HEK293 (cell line): Measurements from ENCODE around the gene ADAM17.
A peak's percentile ranks its signal among the peaks of the same experiment; 100 is the strongest.
"Not testable (repeated sequence)": the region's sequence is repeated elsewhere in the genome, so short reads cannot be mapped to it uniquely, and the experiment has no call there.

ENCODE experiments used
- CTCF ChIA-PET: fragments of 350-600 bp; formaldehyde crosslinking; extraction: SDS; loops from one replicate; lab custom pipeline; 2021; ENCODE audit warnings: antibody characterized with exemption; lab: Yijun Ruan, JAX
- POLR2A ChIA-PET: fragments of 300-600 bp; formaldehyde crosslinking; extraction: SDS; loops from one replicate; lab custom pipeline; 2020; ENCODE audit warnings: antibody characterized with exemption, inconsistent platforms; lab: Yijun Ruan, JAX
- H3K27ac ChIP-seq: fragments of 200-500 bp; sonication (Bioruptor generic); 2 replicates; pipeline ENCODE4 v1.5.1; 2014; ENCODE audit warnings: low read depth, low read length, control low read depth, inconsistent platforms; ENCODE audit errors: extremely low read depth
- H3K36me3 ChIP-seq, 2 experiments: fragments of 200-500 bp in 1 of 2; sonication (Bioruptor generic) in 1 of 2; 1 replicate in 1 of 2; 2 replicates in 1 of 2; pipeline ENCODE4 v1.5.1; 2014 to 2017; ENCODE audit warnings: inconsistent platforms in 2 of 2, low read length in 2 of 2; ENCODE audit not compliant: control insufficient read depth in 2 of 2, insufficient read depth in 1 of 2
- H3K4me1 ChIP-seq: fragments of 200-500 bp; sonication (Bioruptor generic); 2 replicates; pipeline ENCODE4 v1.5.1; 2014; ENCODE audit warnings: mild to moderate bottlenecking, low read length, inconsistent platforms; ENCODE audit not compliant: control insufficient read depth, insufficient read depth
- H3K4me3 ChIP-seq: 2 replicates; pipeline ENCODE4 v1.5.1; 2011; ENCODE audit warnings: low read depth, mild to moderate bottlenecking, control low read depth, low read length, moderate library complexity
- H3K9me3 ChIP-seq: fragments of 200-500 bp; sonication (Bioruptor generic); 2 replicates; pipeline ENCODE4 v1.5.1; 2014; ENCODE audit warnings: low read depth, low read length, inconsistent platforms; ENCODE audit not compliant: control insufficient read depth, insufficient read depth
- PRDM1 ChIP-seq: fragments of 450-650 bp; formaldehyde crosslinking; IDR thresholded peaks from 2 replicates; pipeline ENCODE4; 2016; ENCODE audit warnings: missing biosample characterization, missing genetic modification characterization
- SCRT1 ChIP-seq: fragments of 450-650 bp; formaldehyde crosslinking; IDR thresholded peaks from 2 replicates; pipeline ENCODE4 v1.5.1; 2016; ENCODE audit warnings: missing biosample characterization, missing genetic modification characterization, borderline replicate concordance
- SP3 ChIP-seq: fragments of 450-650 bp; formaldehyde crosslinking; IDR thresholded peaks from 2 replicates; pipeline ENCODE4 v1.5.1; 2016; ENCODE audit warnings: missing biosample characterization, missing genetic modification characterization
- ZBTB21 ChIP-seq: fragments of 450-650 bp; formaldehyde crosslinking; IDR thresholded peaks from 2 replicates; pipeline ENCODE4 v1.5.1; 2017; ENCODE audit warnings: missing biosample characterization, missing genetic modification characterization
- ZNF121 ChIP-seq: fragments of 450-650 bp; formaldehyde crosslinking; IDR thresholded peaks from 2 replicates; pipeline ENCODE4 v1.5.1; 2016; ENCODE audit warnings: missing biosample characterization, missing genetic modification characterization
- ZNF132 ChIP-seq: fragments of 450-650 bp; formaldehyde crosslinking; IDR thresholded peaks from 2 replicates; pipeline ENCODE4 v1.5.1; 2017; ENCODE audit warnings: missing biosample characterization, missing genetic modification characterization, borderline replicate concordance
- ZNF341 ChIP-seq: fragments of 450-650 bp; formaldehyde crosslinking; IDR thresholded peaks from 2 replicates; pipeline ENCODE4; 2016; ENCODE audit warnings: low read depth, missing biosample characterization, missing genetic modification characterization
- ZNF423 ChIP-seq: fragments of 450-650 bp; formaldehyde crosslinking; IDR thresholded peaks from 2 replicates; pipeline ENCODE4 v1.5.1; 2016; ENCODE audit warnings: missing biosample characterization, missing genetic modification characterization
- ZNF426 ChIP-seq: fragments of 450-650 bp; formaldehyde crosslinking; IDR thresholded peaks from 2 replicates; pipeline ENCODE4 v1.5.1; 2017; ENCODE audit warnings: missing biosample characterization, missing genetic modification characterization, mild to moderate bottlenecking, inconsistent platforms, moderate library complexity
- ZNF510 ChIP-seq: fragments of 450-650 bp; formaldehyde crosslinking; IDR thresholded peaks from 2 replicates; pipeline ENCODE4 v1.5.1; 2018; ENCODE audit warnings: mild to moderate bottlenecking, missing genetic modification characterization, missing biosample characterization; ENCODE audit not compliant: insufficient replicate concordance
- ZNF555 ChIP-seq: fragments of 450-650 bp; formaldehyde crosslinking; conservative IDR thresholded peaks from 2 replicates; pipeline ENCODE4 v1.5.1; 2017; ENCODE audit warnings: missing biosample characterization, mild to moderate bottlenecking, missing genetic modification characterization, inconsistent platforms
- ZNF560 ChIP-seq: fragments of 450-650 bp; formaldehyde crosslinking; IDR thresholded peaks from 2 replicates; pipeline ENCODE4 v1.5.1; 2017; ENCODE audit warnings: missing biosample characterization, missing genetic modification characterization, borderline replicate concordance
- ZNF701 ChIP-seq: fragments of 450-650 bp; formaldehyde crosslinking; IDR thresholded peaks from 2 replicates; pipeline ENCODE4 v1.5.1; 2016; ENCODE audit warnings: missing biosample characterization, missing genetic modification characterization
- TF ChIP-seq, protein P1 (sequence below): fragments of 450-650 bp; formaldehyde crosslinking; IDR thresholded peaks from 2 replicates; pipeline ENCODE4 v1.5.1; 2017; ENCODE audit warnings: missing biosample characterization, missing genetic modification characterization
- TF ChIP-seq, protein P2 (sequence below): IDR thresholded peaks from 2 replicates; pipeline ENCODE4 v1.6.1; 2011; ENCODE audit warnings: mild to moderate bottlenecking, low read depth, low read length, borderline replicate concordance
- TF ChIP-seq, protein P3 (sequence below): fragments of 450-650 bp; formaldehyde crosslinking; IDR thresholded peaks from 2 replicates; pipeline ENCODE4 v1.5.1; 2016; ENCODE audit warnings: missing biosample characterization, missing genetic modification characterization
- TF ChIP-seq, protein P4 (sequence below): fragments of 450-650 bp; formaldehyde crosslinking; IDR thresholded peaks from 2 replicates; pipeline ENCODE4 v1.5.1; 2016; ENCODE audit warnings: missing biosample characterization, missing genetic modification characterization

The ADAM17 gene

DNA sequence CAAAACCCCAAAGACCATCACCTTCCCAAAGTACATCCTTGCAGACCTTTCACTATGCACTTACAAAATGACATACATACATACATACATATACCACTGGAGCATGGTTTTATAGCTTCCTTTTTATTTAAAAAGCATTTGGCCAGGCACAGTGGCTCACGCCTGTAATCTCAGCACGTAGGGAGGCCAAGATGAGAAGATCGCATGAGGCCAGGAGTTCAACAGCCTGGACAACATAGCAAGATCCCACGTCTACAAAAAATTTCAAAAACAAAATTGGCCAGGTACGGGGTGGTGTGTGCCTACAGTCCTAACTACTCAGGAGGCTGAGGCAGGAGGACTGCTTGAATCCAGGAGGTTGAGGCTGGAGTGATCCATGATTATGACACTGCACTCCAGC, 29.9 kb upstream of the ADAM17 start:
- no peak overlapping the region for H3K4me3 ChIP-seq
- H3K36me3 ChIP-seq, result peaks cover 45 to 62% of the 10 kb centered on the region in 2 experiments
- ChIA-PET CTCF (interaction anchor here (1.0 kb wide), 1 partner anchor 26 kb away, joined by 4 read pairs; no protein-coding TSS in a partner anchor), POLR2A (no interaction called here)
- H3K4me1 ChIP-seq, result no peaks in the 10 kb centered on the region
- TF ChIP-seq ZNF132 (tag by site-specific recombination) (no peak), PRDM1 (tag by site-specific recombination) (no peak), ZNF121 (peak; percentile 54; the same call in 1 of the 2 replicates), ZNF555 (tag by site-specific recombination) (no peak), ZNF701 (no peak), ZNF510 (no peak), ZNF341 (tag by site-specific recombination) (no peak), ZNF426 (tag by site-specific recombination) (no peak)
- TF ChIP-seq, all 188 proteins: peak for 1
- Histone ChIP-seq H3K9me3 (no peaks in the 10 kb centered on the region), H3K27ac (no peak overlapping the region)

DNA sequence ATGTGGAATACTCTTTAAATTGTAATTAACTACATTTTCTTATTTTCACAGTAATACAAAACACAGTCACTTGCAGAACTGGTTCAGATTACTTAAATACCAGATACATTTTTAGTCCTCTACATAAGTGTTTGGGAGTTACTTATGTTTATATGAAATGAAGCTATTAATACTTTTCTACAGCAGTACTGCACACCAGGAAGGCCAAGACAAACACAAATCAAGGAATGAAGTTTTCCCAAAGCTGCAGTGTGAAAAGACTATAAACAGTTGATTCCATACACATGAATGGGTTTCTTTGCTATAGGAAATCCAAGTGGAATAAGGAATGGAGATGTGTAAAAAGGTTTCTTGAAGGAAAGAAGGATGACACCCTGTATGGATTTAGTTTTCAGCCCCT, 29.3 kb upstream of the ADAM17 start:
- H3K4me3 ChIP-seq, H3K27ac ChIP-seq, H3K4me1 ChIP-seq, H3K9me3 ChIP-seq, POLR2A ChIA-PET: not testable (repeated sequence)
- peaks cover 45 to 56% of the 10 kb centered on the region in 2 experiments for H3K36me3 ChIP-seq
- CTCF ChIA-PET, result interaction anchor here (1.0 kb wide), 1 partner anchor 26 kb away, joined by 4 read pairs; no protein-coding TSS in a partner anchor

DNA sequence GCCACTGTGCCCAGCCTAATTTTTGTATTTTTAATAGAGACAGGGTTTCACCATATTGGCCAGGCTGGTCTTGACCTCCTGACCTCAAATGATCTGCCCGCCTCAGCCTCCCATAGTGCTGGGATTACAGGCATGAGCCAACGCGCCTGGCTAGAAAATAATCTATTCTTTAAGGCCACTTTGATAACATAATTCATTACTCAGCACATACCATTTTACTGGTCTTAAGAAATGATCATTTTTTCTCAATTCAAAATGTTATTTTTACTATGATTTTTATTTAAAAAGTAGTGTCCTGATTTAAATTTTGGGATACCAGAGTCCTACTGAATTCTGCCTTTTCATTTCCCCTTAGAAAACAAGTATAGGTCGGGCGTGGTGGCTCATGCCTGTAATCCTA, 27.0 kb upstream of the ADAM17 start:
- TF ChIP-seq, protein P1, sequence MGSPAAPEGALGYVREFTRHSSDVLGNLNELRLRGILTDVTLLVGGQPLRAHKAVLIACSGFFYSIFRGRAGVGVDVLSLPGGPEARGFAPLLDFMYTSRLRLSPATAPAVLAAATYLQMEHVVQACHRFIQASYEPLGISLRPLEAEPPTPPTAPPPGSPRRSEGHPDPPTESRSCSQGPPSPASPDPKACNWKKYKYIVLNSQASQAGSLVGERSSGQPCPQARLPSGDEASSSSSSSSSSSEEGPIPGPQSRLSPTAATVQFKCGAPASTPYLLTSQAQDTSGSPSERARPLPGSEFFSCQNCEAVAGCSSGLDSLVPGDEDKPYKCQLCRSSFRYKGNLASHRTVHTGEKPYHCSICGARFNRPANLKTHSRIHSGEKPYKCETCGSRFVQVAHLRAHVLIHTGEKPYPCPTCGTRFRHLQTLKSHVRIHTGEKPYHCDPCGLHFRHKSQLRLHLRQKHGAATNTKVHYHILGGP (tag by site-specific recombination), result no peak
- TF ChIP-seq SP3 (tag by site-specific recombination) (no peak), SCRT1 (tag by site-specific recombination) (no peak), ZNF341 (tag by site-specific recombination) (no peak), ZNF701 (no peak), ZNF423 (tag by site-specific recombination) (no peak), ZBTB21 (no peak), ZNF560 (tag by site-specific recombination) (no peak)
- TF ChIP-seq, protein P2, sequence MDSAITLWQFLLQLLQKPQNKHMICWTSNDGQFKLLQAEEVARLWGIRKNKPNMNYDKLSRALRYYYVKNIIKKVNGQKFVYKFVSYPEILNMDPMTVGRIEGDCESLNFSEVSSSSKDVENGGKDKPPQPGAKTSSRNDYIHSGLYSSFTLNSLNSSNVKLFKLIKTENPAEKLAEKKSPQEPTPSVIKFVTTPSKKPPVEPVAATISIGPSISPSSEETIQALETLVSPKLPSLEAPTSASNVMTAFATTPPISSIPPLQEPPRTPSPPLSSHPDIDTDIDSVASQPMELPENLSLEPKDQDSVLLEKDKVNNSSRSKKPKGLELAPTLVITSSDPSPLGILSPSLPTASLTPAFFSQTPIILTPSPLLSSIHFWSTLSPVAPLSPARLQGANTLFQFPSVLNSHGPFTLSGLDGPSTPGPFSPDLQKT, result no peak
- TF ChIP-seq, protein P3, sequence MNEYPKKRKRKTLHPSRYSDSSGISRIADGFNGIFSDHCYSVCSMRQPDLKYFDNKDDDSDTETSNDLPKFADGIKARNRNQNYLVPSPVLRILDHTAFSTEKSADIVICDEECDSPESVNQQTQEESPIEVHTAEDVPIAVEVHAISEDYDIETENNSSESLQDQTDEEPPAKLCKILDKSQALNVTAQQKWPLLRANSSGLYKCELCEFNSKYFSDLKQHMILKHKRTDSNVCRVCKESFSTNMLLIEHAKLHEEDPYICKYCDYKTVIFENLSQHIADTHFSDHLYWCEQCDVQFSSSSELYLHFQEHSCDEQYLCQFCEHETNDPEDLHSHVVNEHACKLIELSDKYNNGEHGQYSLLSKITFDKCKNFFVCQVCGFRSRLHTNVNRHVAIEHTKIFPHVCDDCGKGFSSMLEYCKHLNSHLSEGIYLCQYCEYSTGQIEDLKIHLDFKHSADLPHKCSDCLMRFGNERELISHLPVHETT, result no peak
- TF ChIP-seq, protein P4, sequence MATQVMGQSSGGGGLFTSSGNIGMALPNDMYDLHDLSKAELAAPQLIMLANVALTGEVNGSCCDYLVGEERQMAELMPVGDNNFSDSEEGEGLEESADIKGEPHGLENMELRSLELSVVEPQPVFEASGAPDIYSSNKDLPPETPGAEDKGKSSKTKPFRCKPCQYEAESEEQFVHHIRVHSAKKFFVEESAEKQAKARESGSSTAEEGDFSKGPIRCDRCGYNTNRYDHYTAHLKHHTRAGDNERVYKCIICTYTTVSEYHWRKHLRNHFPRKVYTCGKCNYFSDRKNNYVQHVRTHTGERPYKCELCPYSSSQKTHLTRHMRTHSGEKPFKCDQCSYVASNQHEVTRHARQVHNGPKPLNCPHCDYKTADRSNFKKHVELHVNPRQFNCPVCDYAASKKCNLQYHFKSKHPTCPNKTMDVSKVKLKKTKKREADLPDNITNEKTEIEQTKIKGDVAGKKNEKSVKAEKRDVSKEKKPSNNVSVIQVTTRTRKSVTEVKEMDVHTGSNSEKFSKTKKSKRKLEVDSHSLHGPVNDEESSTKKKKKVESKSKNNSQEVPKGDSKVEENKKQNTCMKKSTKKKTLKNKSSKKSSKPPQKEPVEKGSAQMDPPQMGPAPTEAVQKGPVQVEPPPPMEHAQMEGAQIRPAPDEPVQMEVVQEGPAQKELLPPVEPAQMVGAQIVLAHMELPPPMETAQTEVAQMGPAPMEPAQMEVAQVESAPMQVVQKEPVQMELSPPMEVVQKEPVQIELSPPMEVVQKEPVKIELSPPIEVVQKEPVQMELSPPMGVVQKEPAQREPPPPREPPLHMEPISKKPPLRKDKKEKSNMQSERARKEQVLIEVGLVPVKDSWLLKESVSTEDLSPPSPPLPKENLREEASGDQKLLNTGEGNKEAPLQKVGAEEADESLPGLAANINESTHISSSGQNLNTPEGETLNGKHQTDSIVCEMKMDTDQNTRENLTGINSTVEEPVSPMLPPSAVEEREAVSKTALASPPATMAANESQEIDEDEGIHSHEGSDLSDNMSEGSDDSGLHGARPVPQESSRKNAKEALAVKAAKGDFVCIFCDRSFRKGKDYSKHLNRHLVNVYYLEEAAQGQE (tag by site-specific recombination), result no peak
- POLR2A ChIA-PET, result no interaction called here
- Histone ChIP-seq H3K4me1 (no peaks in the 10 kb centered on the region), H3K27ac (no peak overlapping the region), H3K4me3 (no peak overlapping the region), H3K36me3 (peaks cover 28 to 38% of the 10 kb centered on the region in 2 experiments), H3K9me3 (no peaks in the 10 kb centered on the region)
- CTCF ChIA-PET, result no interaction called here
